Neutrophil (primary cell): Measurements from ENCODE around the gene CTAG2.

Experiments used
- H3K27ac ChIP-seq: fragments of 200-600 bp; sonication (generic); 2 replicates; pipeline ENCODE4 v1.5.1; 2016; ENCODE audit warnings: mild to moderate bottlenecking, moderate library complexity
- H3K27me3 ChIP-seq: fragments of 200-600 bp; sonication (generic); 2 replicates; pipeline ENCODE4 v1.6.0; 2016; ENCODE audit warnings: mild to moderate bottlenecking
- H3K36me3 ChIP-seq: fragments of 200-600 bp; sonication (generic); 2 replicates; pipeline ENCODE4 v1.5.1; 2017
- H3K4me1 ChIP-seq, 2 experiments: fragments of 200-600 bp in 1 of 2; sonication (generic) in 1 of 2; 1 replicate in 1 of 2; 2 replicates in 1 of 2; pipeline versions ENCODE4 v1.5.1 to v1.6.1; 2013 to 2016; ENCODE audit warnings: low read depth in 1 of 2, low read length in 1 of 2, mild to moderate bottlenecking in 1 of 2, moderate library complexity in 1 of 2; ENCODE audit not compliant: control insufficient read depth in 1 of 2, insufficient read depth in 1 of 2
- H3K4me3 ChIP-seq, 2 experiments: fragments of 200-600 bp in 1 of 2; sonication (generic) in 1 of 2; 1 replicate in 1 of 2; 2 replicates in 1 of 2; pipeline ENCODE4 v1.5.1; 2013 to 2016; ENCODE audit warnings: low read depth in 1 of 2, low read length in 1 of 2, mild to moderate bottlenecking in 1 of 2, moderate library complexity in 1 of 2
- H3K9me3 ChIP-seq: fragments of 200-600 bp; sonication (generic); 2 replicates; pipeline ENCODE4 v1.5.1; 2016
- CTCF ChIP-seq: fragments of 200-600 bp; sonication (generic); IDR thresholded peaks from 2 replicates; pipeline ENCODE4 v1.5.1; 2016; ENCODE audit warnings: antibody characterized with exemption

The CTAG2 gene

GRCh38 chrX:154603438-154604430, 49.6 kb downstream of the CTAG2 start:
- no peaks in the 10 kb centered on the region for H3K36me3 ChIP-seq
- H3K27ac ChIP-seq: no peak overlapping the region
- H3K4me1 ChIP-seq: no peaks in the 10 kb centered on the region
- H3K27me3 ChIP-seq: no peaks in the 10 kb centered on the region
- no peak for TF ChIP-seq CTCF
- no peaks in the 10 kb centered on the region for H3K9me3 ChIP-seq
- no peak overlapping the region for H3K4me3 ChIP-seq

DNA sequence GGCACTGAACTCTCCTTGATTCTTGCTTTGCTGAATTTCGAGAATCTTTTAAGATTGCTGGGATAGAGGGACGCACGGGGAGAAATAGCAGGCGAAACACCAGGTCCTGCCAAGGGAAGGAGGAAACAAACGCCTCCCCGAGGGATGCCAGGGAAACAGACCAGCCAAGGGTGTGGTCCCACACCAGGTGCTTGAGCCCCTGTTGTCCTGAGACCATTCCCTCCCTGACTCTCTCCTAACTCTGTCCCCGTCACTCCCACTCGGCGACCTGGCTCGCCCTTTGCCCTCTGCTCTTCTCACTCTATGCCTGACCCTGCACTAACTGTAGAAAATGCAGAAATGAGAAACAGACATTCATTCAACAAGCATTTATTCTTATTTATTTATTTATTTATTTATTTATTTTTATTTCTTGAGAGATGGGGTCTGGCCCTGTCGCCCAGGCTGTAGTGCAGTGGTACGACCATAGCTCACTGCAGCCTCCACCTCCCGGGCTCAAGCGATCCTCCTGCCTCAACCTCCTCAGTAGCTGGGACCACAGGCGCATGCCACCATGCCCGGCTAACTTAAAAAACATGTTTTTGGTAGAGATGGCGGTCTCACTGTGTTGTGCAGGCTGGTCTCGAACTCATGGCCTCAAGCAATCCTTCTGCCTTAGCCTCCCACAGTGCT, 50.5 kb downstream of the CTAG2 start:
- no peak overlapping the region for H3K27ac ChIP-seq
- no peaks in the 10 kb centered on the region for H3K4me1 ChIP-seq
- TF ChIP-seq CTCF: no peak
- H3K27me3 ChIP-seq: no peaks in the 10 kb centered on the region
- no peaks in the 10 kb centered on the region for H3K9me3 ChIP-seq
- no peaks in the 10 kb centered on the region for H3K36me3 ChIP-seq
- H3K4me3 ChIP-seq: no peak overlapping the region

- Histone ChIP-seq H3K4me1 (no peaks in the 10 kb centered on the region), H3K27ac (no peak overlapping the region), H3K9me3 (no peaks in the 10 kb centered on the region), H3K4me3 (no peak overlapping the region), H3K27me3 (no peaks in the 10 kb centered on the region), H3K36me3 (no peaks in the 10 kb centered on the region)
- TF ChIP-seq CTCF: no peak
These were observed 51.2 kb downstream of the CTAG2 start for GRCh38 chrX:154602226-154602625.
